Heart right ventricle (tissue), 16 donors: Measurements from ENCODE around the gene RANBP3L. TPM values are rescaled to one million over a fixed set of nuclear protein-coding genes. Genes with fewer than 3 reads are reported as not detected.
"Not testable (repeated sequence)": the region's sequence is repeated elsewhere in the genome, so short reads cannot be mapped to it uniquely, and the experiment has no call there.

Experiments used
- ATAC-seq, 8 donors: fragments of 200-7000 bp; cut with Tn5 transposase; one replicate each; pipeline ENCODE4 v1.9.1; 2020; ENCODE audit warnings: mild to moderate bottlenecking in 8 of 8, moderate library complexity in 8 of 8, moderate number of reproducible peaks in 1 of 8
- DNase-seq, 2 donors: peaks; one replicate each; pipeline ENCODE4 v3.0.0-alpha.2; 2020
- H3K27ac ChIP-seq, 10 donors: fragments of 200-600 bp; sonication (generic) in 2 of 10; one replicate each; pipeline versions ENCODE4 v1.5.0 to v1.8.0; 2020 to 2022; ENCODE audit warnings: mild to moderate bottlenecking in 3 of 10
- H3K27me3 ChIP-seq, 7 donors: fragments of 200-600 bp; one replicate each; pipeline ENCODE4 v1.8.0; 2021 to 2022; ENCODE audit warnings: mild to moderate bottlenecking in 2 of 7
- H3K36me3 ChIP-seq, 9 donors: fragments of 200-600 bp; sonication (generic) in 1 of 9; one replicate each; pipeline versions ENCODE4 v1.5.0 to v1.8.0; 2020 to 2022; ENCODE audit warnings: mild to moderate bottlenecking in 2 of 9
- H3K4me1 ChIP-seq, 9 donors: fragments of 200-600 bp; sonication (generic) in 1 of 9; one replicate each; pipeline versions ENCODE4 v1.5.0 to v1.8.0; 2020 to 2022; ENCODE audit warnings: mild to moderate bottlenecking in 4 of 9
- H3K4me3 ChIP-seq, 10 donors: fragments of 200-600 bp; sonication (generic) in 2 of 10; one replicate each; pipeline versions ENCODE4 v1.5.0 to v1.8.0; 2020 to 2022; ENCODE audit warnings: mild to moderate bottlenecking in 7 of 10, moderate library complexity in 2 of 10
- H3K9me3 ChIP-seq, 11 donors: fragments of 200-600 bp in 10 of 11; sonication (generic) in 2 of 11; one replicate each; pipeline versions ENCODE4 v1.5.0 to v1.8.0; 2013 to 2022; ENCODE audit warnings: mild to moderate bottlenecking in 2 of 11, control low read depth in 1 of 11, moderate library complexity in 1 of 11
- CTCF ChIP-seq, 9 donors: fragments of 200-600 bp; sonication (generic) in 2 of 9; IDR thresholded peaks; one replicate each; pipeline versions ENCODE4 v1.5.0 to v1.8.0; 2021 to 2022; ENCODE audit warnings: antibody characterized with exemption in 9 of 9, mild to moderate bottlenecking in 5 of 9, moderate library complexity in 1 of 9
- WGBS, 2 donors: extraction: QIAGEN DNeasy Blood & Tissue Kit; methylation state at CpG; one replicate each; pipeline ENCODE4 v1.1.7; 2013; ENCODE audit warnings: inconsistent platforms in 1 of 2; 5-methylcytosine and 5-hydroxymethylcytosine counted together
- intact Hi-C, 10 donors: fragments of 100-400 bp; cut with DNase I; formaldehyde crosslinking; loops; one replicate each; pipeline versions ENCODE4 v1.11.1 to v1.14.2; 2022
- long read RNA-seq, 3 donors: library from polyadenylated mRNA; unstranded; transcript quantifications; one replicate each; pipeline ENCODE4 v2.0.0, GENCODE V29; 2020 to 2021
- polyA plus RNA-seq, 2 donors: library from polyadenylated mRNA; stranded (reverse); fragments of 200-250 nt; gene quantifications; one replicate each; pipeline ENCODE4 v1.2.3, GENCODE V29; 2013
- total RNA-seq, 10 donors: library from RNA; stranded (reverse); fragmentation: NEBNext Ultra II Directional in 3 of 10; extraction: Animal tissue kit (Norgen Biotek cat#: 25700) in 3 of 10; gene quantifications; one replicate each; pipeline versions ENCODE4 v1.2.1 to v1.2.4, GENCODE V29; 2021 to 2023
- donor health status: Arrhythmogenic right ventricular cardiomyopathy.
- donor health status: ischemic (EF 13 %, LVEDD 7.1; RV severe dilation, severe dysfunction).
- donor health status: healthy with polysubstance abuse.
- donor health status: DM: no; HTN: yes; CAD: no.
- donor health status: DM: no; HTN: no; CAD: no.
- donor health status: ischemic (EF 25% LVEDD 6.9; RV normal size, moderate dysfunction).
- donor health status: ischemic (EF 25% LVEDD 5.7; RV mildly dilated, moderate dysfunction).
- donor health status: healthy.
- donor health status: DM: yes; HTN: yes; CAD: no.
- donor health status: Ischemic cardiomyopathy.
- donor health status: ischemic (EF 35%, LVEDD 5.7; RV mildly dilated, moderate dysfunction).
- donor health status: nonischemic (EF 11% LVEDD 7.7; RV severe dilation, severe dysfunction).
- donor health status: DM: yes; HTN: yes; CAD: no.
- donor health status: PGD.
- donor health status: ischemic (EF 29% LVEDD 5.4; RV normal size, mild dysfunction).
- donor health status: nonischemic (EF 23%, LVEDD 6.1; RV moderate dilation, normal function).

Gene RANBP3L
- under 1 TPM in 9 of 10 donors, not detected in 1; 0.39 to 0.92 (median 0.57) TPM for total RNA-seq
- under 1 TPM; 0.09 to 0.44 TPM for polyA plus RNA-seq
- long read RNA-seq, donor 1, partial matches to known transcripts, result 0 of 1 reads
- long read RNA-seq, donor 1, other reads (novel, unspliced or antisense), result 0 of 1 reads
- long read RNA-seq, donor 2, result 0 reads
- long read RNA-seq, donor 3, partial matches to known transcripts, result 0 of 1 reads
- long read RNA-seq, donor 3, other reads (novel, unspliced or antisense), result 0 of 1 reads

GRCh38 chr5:36301858-36302603 is at the start of gene RANBP3L:
Gene RANBP3L, minus strand, starts transcription at chr5:36301902. Its CDS starts 486 bp downstream, at chr5:36301416.
- peak; percentile 76 to 88 (median 84) for ATAC-seq
- Histone ChIP-seq H3K4me1 (peaks cover 0 to 38% (median 24%) of the 10 kb centered on the region in 9 donors), H3K27ac (peak within 1 kb of the TSS; percentile 33 to 78 (median 66)), H3K27me3 (no peaks in the 10 kb centered on the region), H3K36me3 (no peaks in the 10 kb centered on the region), H3K4me3 (peak within 1 kb of the TSS in 9 of 10 donors; percentile 1 to 47 (median 33)), H3K9me3 (no peaks in the 10 kb centered on the region)
- DNase-seq, result peak in 1 of 2 donors; percentile 22
- WGBS, 2 donors, result 14 to 19% methylated on average over 5 of the region's 5 CpGs
- intact Hi-C loops, result loop anchor here in 9 of 10 donors (2.0 to 10.0 kb wide), 4 partner anchors 35 to 127 kb away; partner anchors contain the start of gene NADK2 (in 4 of the 9)
- TF ChIP-seq CTCF (IDR thresholded peaks at IDR 0.05), result no peak

GRCh38 chr5:36346896-36347690 is 45.4 kb upstream of the RANBP3L start:
- H3K36me3 ChIP-seq, result no peaks in the 10 kb centered on the region
- no peaks in the 10 kb centered on the region for H3K4me1 ChIP-seq
- H3K27me3 ChIP-seq, result peaks cover 0 to 5% (median 0%) of the 10 kb centered on the region in 7 donors
- no peak for ATAC-seq
- no peak overlapping the region for H3K4me3 ChIP-seq
- intact Hi-C loops, result no loop called here
- no peak overlapping the region for H3K27ac ChIP-seq
- 66 to 74% methylated on average over 5 of the region's 5 CpGs for WGBS, 2 donors
- no peak for TF ChIP-seq CTCF (IDR thresholded peaks at IDR 0.05)
- H3K9me3 ChIP-seq, result peaks cover 0 to 9% (median 0%) of the 10 kb centered on the region in 11 donors
- no peak for DNase-seq

- WGBS, 2 donors, result 83 to 88% methylated on average over 2 of the region's 2 CpGs
- intact Hi-C loops, result no loop called here
- no peaks in the 10 kb centered on the region for H3K36me3 ChIP-seq
- H3K4me3 ChIP-seq, result no peak overlapping the region
- no peak for TF ChIP-seq CTCF (IDR thresholded peaks at IDR 0.05)
- peaks cover 0 to 15% (median 0%) of the 10 kb centered on the region in 11 donors for H3K9me3 ChIP-seq
- H3K4me1 ChIP-seq, result no peaks in the 10 kb centered on the region
- DNase-seq, result no peak
- no peak for ATAC-seq
- H3K27me3 ChIP-seq, result peaks cover 0 to 5% (median 0%) of the 10 kb centered on the region in 7 donors
- no peak overlapping the region for H3K27ac ChIP-seq
Observed at GRCh38 chr5:36344899-36345298, 43.2 kb upstream of the RANBP3L start.

- DNase-seq, ATAC-seq, H3K4me3 ChIP-seq, intact Hi-C loops, H3K27me3 ChIP-seq, H3K27ac ChIP-seq, H3K36me3 ChIP-seq, H3K4me1 ChIP-seq: not testable (repeated sequence)
- WGBS, 2 donors, result 81 to 85% methylated on average over 4 of the region's 4 CpGs
- H3K9me3 ChIP-seq, result peaks cover 0 to 15% (median 0%) of the 10 kb centered on the region in 11 donors
Observed at GRCh38 chr5:36341720-36342119, 40.0 kb upstream of the RANBP3L start.
